Measurements from ENCODE around the gene BCKDK. TPM values are rescaled to one million over a fixed set of nuclear protein-coding genes. Genes with fewer than 3 reads are reported as not detected.
A peak's percentile ranks its signal among the peaks of the same experiment; 100 is the strongest.

BCKDK gene
- total and polyA plus RNA-seq, 2 of the 13 experiments (the other 11 are each of a cell fraction or from before 2014, with no cell fraction given) = 24.9 to 42.6 TPM

- TF ChIP-seq CREB3 (CRISPR knock-in tag; IDR thresholded peaks at IDR 0.05) = peak; percentile 93
- peak; percentile 98 for TF ChIP-seq ZNF350 (CRISPR knock-in tag; IDR thresholded peaks at IDR 0.05; ENCODE audit: borderline replicate concordance, low read depth)
- TF ChIP-seq ZGPAT (CRISPR knock-in tag; IDR thresholded peaks at IDR 0.05) = peak; percentile 99
- TF ChIP-seq IKZF5 (CRISPR knock-in tag; IDR thresholded peaks at IDR 0.05) = peak; percentile 98
- peak; percentile 96 for TF ChIP-seq ZBTB25 (CRISPR knock-in tag; IDR thresholded peaks at IDR 0.05)
- no peak for TF ChIP-seq PAWR (CRISPR knock-in tag; IDR thresholded peaks at IDR 0.05; ENCODE audit: borderline replicate concordance)
- peak; percentile 80 for TF ChIP-seq FOSL2 (CRISPR knock-in tag; IDR thresholded peaks at IDR 0.05)
- peak; percentile 98 for TF ChIP-seq ZNF687 (CRISPR knock-in tag; IDR thresholded peaks at IDR 0.05)
- TF ChIP-seq ZFAT (CRISPR knock-in tag; conservative IDR thresholded peaks at IDR 0.05) = peak; percentile 67; the same call in 1 of the 2 replicates
- peak in 1 of 2 experiments; percentile 49; a peak in 1 of 4 replicates for TF ChIP-seq REST (IDR thresholded peaks at IDR 0.05; ENCODE audit: borderline replicate concordance in 1 of 2, low read depth in 1 of 2, low read length in 2 of 2)
- peak; percentile 95 for TF ChIP-seq ZNF547 (CRISPR knock-in tag; IDR thresholded peaks at IDR 0.05)
- TF ChIP-seq ZSCAN9 (CRISPR knock-in tag; IDR thresholded peaks at IDR 0.05; ENCODE audit: borderline replicate concordance) = peak; percentile 99
- peak; percentile 100 for TF ChIP-seq RXRB (CRISPR knock-in tag; IDR thresholded peaks at IDR 0.05; ENCODE audit: borderline replicate concordance)
- TF ChIP-seq ZFP36 (IDR thresholded peaks at IDR 0.05; ENCODE audit: borderline replicate concordance, low read depth, low read length, partially characterized antibody) = no peak
- peak; percentile 81; the same call in 1 of the 2 replicates for TF ChIP-seq SATB2 (CRISPR knock-in tag; IDR thresholded peaks at IDR 0.05)
- peak; percentile 90; the same call in 1 of the 2 replicates for TF ChIP-seq ZNF724P (CRISPR knock-in tag; IDR thresholded peaks at IDR 0.05; ENCODE audit: borderline replicate concordance)
These were observed 2.4 kb upstream of the BCKDK start (continued) for GRCh38 chr16:31105677-31106213.
